Measurements from ENCODE around the gene LYST. TPM values are rescaled to one million over a fixed set of nuclear protein-coding genes. Genes with fewer than 3 reads are reported as not detected.

The LYST gene
- total RNA-seq, 1 experiment from 2014 or later = 23.9 TPM

- ChIA-PET POLR2A (interaction anchor here (0.7 to 2.5 kb wide), 15 partner anchors 9 to 1299 kb away, joined by 3 to 31 read pairs (median 5); partner anchors contain the start of genes B3GALNT2 and LYST), CTCF (interaction anchor here (0.5 to 2.3 kb wide), 9 partner anchors 9 to 604 kb away, joined by 3 to 27 read pairs (median 5); partner anchors contain the start of gene LYST)
- DNase-seq (ENCODE audit: unreplicated experiment) = no peak
- peak overlapping the region; percentile 99 for H3K27ac Mint-ChIP-seq (ENCODE audit: low read depth, unreplicated experiment)
- TF ChIP-seq CTCF (IDR thresholded peaks at IDR 0.05; ENCODE audit: unreplicated experiment) = no peak
- no TSS peak for BruUV-seq (replicated peaks)
- no peaks in the 10 kb centered on the region for H3K27me3 Mint-ChIP-seq (ENCODE audit: insufficient read depth, unreplicated experiment)
- no peaks in the 10 kb centered on the region for H3K36me3 Mint-ChIP-seq (ENCODE audit: insufficient read depth, unreplicated experiment)
- intact Hi-C loops (cut with micrococcal nuclease) = loop anchor here (2.0 kb wide), 1 partner anchor 32 kb away; no protein-coding TSS in a partner anchor
- peaks cover 62% of the 10 kb centered on the region for H3K4me1 Mint-ChIP-seq (ENCODE audit: insufficient read depth, unreplicated experiment)
- H3K4me3 Mint-ChIP-seq (ENCODE audit: unreplicated experiment) = no peak overlapping the region
- H3K9me3 Mint-ChIP-seq (ENCODE audit: unreplicated experiment) = no peaks in the 10 kb centered on the region
Observed at GRCh38 chr1:235911300-235911662, 44.6 kb upstream of the LYST start.

GRCh38 chr1:235910357-235911299 is 43.9 kb upstream of the LYST start:
- Mint-ChIP-seq H3K9me3 (ENCODE audit: unreplicated experiment) (no peaks in the 10 kb centered on the region), H3K36me3 (ENCODE audit: insufficient read depth, unreplicated experiment) (no peaks in the 10 kb centered on the region)

GRCh38 chr1:235908742-235909520 is 42.2 kb upstream of the LYST start:
- H3K27ac Mint-ChIP-seq (ENCODE audit: low read depth, unreplicated experiment) = peak overlapping the region; percentile 99

More at GRCh38 chr1:235910357-235911299, 43.9 kb upstream of the LYST start:
- H3K4me3 Mint-ChIP-seq (ENCODE audit: unreplicated experiment) = peak overlapping the region; percentile 22
- TF ChIP-seq CTCF (IDR thresholded peaks at IDR 0.05; ENCODE audit: unreplicated experiment) = no peak
- no peaks in the 10 kb centered on the region for H3K27me3 Mint-ChIP-seq (ENCODE audit: insufficient read depth, unreplicated experiment)
- POLR2A ChIA-PET = interaction anchor here (0.6 to 5.7 kb wide), 19 partner anchors 8 to 1299 kb away, joined by 3 to 130 read pairs (median 7); partner anchors contain the start of genes B3GALNT2 and LYST
- DNase-seq (ENCODE audit: unreplicated experiment) = peak; percentile 97
- no TSS peak for BruUV-seq (replicated peaks)
- peak overlapping the region; percentile 99 for H3K27ac Mint-ChIP-seq (ENCODE audit: low read depth, unreplicated experiment)
- intact Hi-C loops (cut with micrococcal nuclease) = loop anchor here (1.0 to 2.0 kb wide), 3 partner anchors 32 to 61 kb away; partner anchors contain the start of gene LYST
- CTCF ChIA-PET = interaction anchor here (0.7 to 5.7 kb wide), 11 partner anchors 8 to 604 kb away, joined by 3 to 65 read pairs (median 10); partner anchors contain the start of genes B3GALNT2 and LYST
- H3K4me1 Mint-ChIP-seq (ENCODE audit: insufficient read depth, unreplicated experiment) = peaks cover 55% of the 10 kb centered on the region

More at GRCh38 chr1:235908742-235909520, 42.2 kb upstream of the LYST start:
- CTCF ChIA-PET = interaction anchor here (0.5 to 5.7 kb wide), 19 partner anchors 9 to 408 kb away, joined by 3 to 65 read pairs (median 5); partner anchors contain the start of genes B3GALNT2 and LYST
- POLR2A ChIA-PET = interaction anchor here (0.5 to 5.7 kb wide), 24 partner anchors 9 to 1558 kb away, joined by 3 to 130 read pairs (median 4); partner anchors contain the start of genes B3GALNT2 and LYST
- no peak for TF ChIP-seq CTCF (IDR thresholded peaks at IDR 0.05; ENCODE audit: unreplicated experiment)
- peak; percentile 100 for DNase-seq (ENCODE audit: unreplicated experiment)
- Mint-ChIP-seq H3K9me3 (ENCODE audit: unreplicated experiment) (no peaks in the 10 kb centered on the region), H3K4me1 (ENCODE audit: insufficient read depth, unreplicated experiment) (peaks cover 55% of the 10 kb centered on the region), H3K27me3 (ENCODE audit: insufficient read depth, unreplicated experiment) (no peaks in the 10 kb centered on the region), H3K36me3 (ENCODE audit: insufficient read depth, unreplicated experiment) (no peaks in the 10 kb centered on the region), H3K4me3 (ENCODE audit: unreplicated experiment) (peak overlapping the region; percentile 22)
- TSS peak; percentile 62 for BruUV-seq (replicated peaks)
- intact Hi-C loops (cut with micrococcal nuclease) = loop anchor here (1.0 kb wide), 2 partner anchors 8 to 37 kb away; no protein-coding TSS in a partner anchor
